Pancreas (tissue), 10 donors: ENCODE results near the gene ROBO3. TPM values are rescaled to one million over a fixed set of nuclear protein-coding genes. Genes with fewer than 3 reads are reported as not detected.

ENCODE experiments used
- ATAC-seq, 4 donors: fragments of 200-7000 bp; cut with Tn5 transposase; one replicate each; pipeline versions ENCODE4 v1.8.0 to v1.9.1; 2020; ENCODE audit warnings: mild to moderate bottlenecking in 4 of 4, moderate library complexity in 4 of 4
- DNase-seq, 6 donors: peaks; one replicate each; pipeline ENCODE4 v3.0.0-alpha.2; 2020
- FAIRE-seq: peaks from 2 replicates; lab custom pipeline; 2012; peaks lifted over from hg19 to GRCh38; lab: Jason Lieb, UNC
- H3K27ac ChIP-seq, 4 donors: fragments of 200-600 bp; sonication (generic); 1 replicate in 3 of 4; 2 replicates in 1 of 4; pipeline versions ENCODE4 v1.5.0 to v1.8.0; 2020
- H3K27me3 ChIP-seq, 4 donors: fragments of 200-600 bp; one replicate each; pipeline ENCODE4 v1.8.0; 2021
- H3K36me3 ChIP-seq, 3 donors: fragments of 200-600 bp; sonication (generic) in 1 of 3; one replicate each; pipeline versions ENCODE4 v1.5.0 to v1.8.0; 2020 to 2021
- H3K4me1 ChIP-seq, 3 donors: fragments of 200-600 bp; one replicate each; pipeline ENCODE4 v1.8.0; 2021
- H3K4me3 ChIP-seq, 4 donors: fragments of 200-600 bp; sonication (generic) in 2 of 4; one replicate each; pipeline versions ENCODE4 v1.5.0 to v1.8.0; 2020 to 2021
- H3K9me3 ChIP-seq, 4 donors: fragments of 200-600 bp; one replicate each; pipeline ENCODE4 v1.8.0; 2021
- WGBS, 2 donors: extraction: QIAGEN DNeasy Blood & Tissue Kit; methylation state at CpG; one replicate each; pipeline ENCODE4 v1.1.7; 2013; 5-methylcytosine and 5-hydroxymethylcytosine counted together
- intact Hi-C, 3 donors: fragments of 100-400 bp; cut with DNase I; formaldehyde crosslinking; loops; one replicate each; pipeline versions ENCODE4 v1.11.1 to v1.14.2; 2022
- polyA plus RNA-seq, 2 donors: library from polyadenylated mRNA; stranded (reverse); fragments of 200-250 nt; gene quantifications; one replicate each; pipeline ENCODE4 v1.2.3, GENCODE V29; 2013
- total RNA-seq, 6 donors: library from RNA; stranded (reverse); fragmentation: NEBNext Ultra II Directional in 4 of 6; extraction: Animal tissue kit (Norgen Biotek cat#: 25700) in 4 of 6; gene quantifications; one replicate each; pipeline versions ENCODE4 v1.2.1 to v1.2.4, GENCODE V29; 2021 to 2023
- TF ChIP-seq, protein P1 (sequence below), 4 donors: fragments of 200-600 bp; sonication (generic) in 3 of 4; IDR thresholded peaks; one replicate each; pipeline versions ENCODE4 v1.5.0 to v1.8.0; 2021; ENCODE audit warnings: antibody characterized with exemption in 4 of 4
- donor health status: healthy with polysubstance abuse.
- donor health status: DM: no; HTN: no; CAD: no; lungs with moderate emphysema.
- donor health status: DM: no; HTN: no; CAD: no.
- donor health status: control.
- donor health status: control.
- donor health status: Bipolar disorder and iron deficiency.
- donor health status: DM: yes; HTN: yes; CAD: no.
- donor health status: DM: no; HTN: no; CAD: no.
- donor health status: DM: no; HTN: no; CAD: no.
- donor health status: DM: yes; HTN: yes; CAD: no.

Gene ROBO3
- total and polyA plus RNA-seq, 8 donors: 1.1 to 25.0 (median 2.8) TPM

DNA sequence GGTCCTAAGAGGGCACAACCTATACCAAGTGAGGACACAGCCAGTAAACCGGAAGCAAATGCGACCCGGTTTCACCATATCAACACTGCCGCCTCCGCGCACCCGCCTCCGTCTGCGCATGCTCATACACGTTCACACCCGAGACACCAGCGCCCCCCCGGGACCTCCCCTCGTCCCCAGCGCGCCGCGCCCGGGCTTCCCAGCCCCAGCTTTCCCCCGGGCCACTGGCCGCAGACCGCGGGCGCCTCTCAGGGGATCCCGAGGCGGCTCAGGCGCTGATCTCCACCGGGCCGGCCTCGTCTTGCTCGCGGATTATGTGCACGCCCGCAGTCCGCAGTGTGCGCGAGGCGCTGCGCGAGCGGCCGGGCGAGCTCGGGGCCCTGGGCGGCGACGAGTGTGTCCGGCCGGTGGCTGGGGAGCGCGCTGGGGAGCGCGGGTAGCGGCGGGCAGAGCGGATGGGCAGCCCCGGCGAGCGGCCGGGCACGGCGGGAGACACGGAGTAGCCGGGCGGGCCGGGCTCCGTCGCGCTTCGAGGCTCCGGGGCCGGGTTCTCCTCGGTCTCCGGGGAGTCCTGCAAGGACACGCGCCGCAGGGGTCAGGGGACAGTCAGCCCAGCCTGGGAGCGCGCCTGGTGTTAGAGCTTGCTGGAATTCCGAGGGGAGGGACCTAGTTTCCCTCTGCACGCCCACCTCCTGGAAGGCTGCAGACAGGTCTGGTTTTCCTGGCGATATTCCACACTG, 55.8 kb downstream of the ROBO3 start:
- no peak overlapping the region for H3K27ac ChIP-seq
- TF ChIP-seq, protein P1, sequence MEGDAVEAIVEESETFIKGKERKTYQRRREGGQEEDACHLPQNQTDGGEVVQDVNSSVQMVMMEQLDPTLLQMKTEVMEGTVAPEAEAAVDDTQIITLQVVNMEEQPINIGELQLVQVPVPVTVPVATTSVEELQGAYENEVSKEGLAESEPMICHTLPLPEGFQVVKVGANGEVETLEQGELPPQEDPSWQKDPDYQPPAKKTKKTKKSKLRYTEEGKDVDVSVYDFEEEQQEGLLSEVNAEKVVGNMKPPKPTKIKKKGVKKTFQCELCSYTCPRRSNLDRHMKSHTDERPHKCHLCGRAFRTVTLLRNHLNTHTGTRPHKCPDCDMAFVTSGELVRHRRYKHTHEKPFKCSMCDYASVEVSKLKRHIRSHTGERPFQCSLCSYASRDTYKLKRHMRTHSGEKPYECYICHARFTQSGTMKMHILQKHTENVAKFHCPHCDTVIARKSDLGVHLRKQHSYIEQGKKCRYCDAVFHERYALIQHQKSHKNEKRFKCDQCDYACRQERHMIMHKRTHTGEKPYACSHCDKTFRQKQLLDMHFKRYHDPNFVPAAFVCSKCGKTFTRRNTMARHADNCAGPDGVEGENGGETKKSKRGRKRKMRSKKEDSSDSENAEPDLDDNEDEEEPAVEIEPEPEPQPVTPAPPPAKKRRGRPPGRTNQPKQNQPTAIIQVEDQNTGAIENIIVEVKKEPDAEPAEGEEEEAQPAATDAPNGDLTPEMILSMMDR (IDR thresholded peaks at IDR 0.05): no peak
- no peaks in the 10 kb centered on the region for H3K36me3 ChIP-seq
- peak; percentile 37 to 81 (median 56) for DNase-seq
- ATAC-seq: peak; percentile 50 to 87 (median 71)
- FAIRE-seq: no peak
- H3K4me1 ChIP-seq: no peaks in the 10 kb centered on the region
- peaks cover 0 to 4% (median 0%) of the 10 kb centered on the region in 4 donors for H3K27me3 ChIP-seq
- 7 to 9% methylated on average over 68 to 82 of the region's 82 CpGs for WGBS, 2 donors
- intact Hi-C loops: no loop called here
- H3K4me3 ChIP-seq: peak overlapping the region in 3 of 4 donors; percentile 23 to 44 (median 26)
- no peaks in the 10 kb centered on the region for H3K9me3 ChIP-seq

DNA sequence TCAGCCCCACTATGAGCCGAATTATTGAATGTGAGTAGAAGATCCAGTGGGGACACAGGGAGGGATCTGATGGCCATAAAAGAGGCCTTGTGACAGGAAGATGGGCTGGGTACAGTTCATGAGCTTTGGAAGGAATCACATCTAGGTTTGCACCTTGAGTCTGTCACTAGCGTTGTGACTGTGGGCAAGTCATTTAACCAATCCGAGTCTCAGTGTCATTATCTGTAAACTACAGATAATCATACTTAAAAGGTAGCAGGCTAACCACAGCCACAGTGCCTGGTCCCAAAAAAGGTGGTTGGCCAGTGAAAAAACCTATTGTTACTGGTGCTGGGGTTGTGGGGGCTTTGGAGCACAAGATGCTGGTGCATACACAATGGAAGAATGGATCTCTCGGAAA, 57.6 kb downstream of the ROBO3 start:
- Histone ChIP-seq H3K4me1 (no peaks in the 10 kb centered on the region), H3K27ac (no peak overlapping the region), H3K9me3 (no peaks in the 10 kb centered on the region), H3K4me3 (no peak overlapping the region), H3K36me3 (no peaks in the 10 kb centered on the region), H3K27me3 (peaks cover 0 to 4% (median 0%) of the 10 kb centered on the region in 4 donors)
- TF ChIP-seq, protein P1 (IDR thresholded peaks at IDR 0.05): no peak
- ATAC-seq (no peak), FAIRE-seq (no peak), DNase-seq (no peak)
- intact Hi-C loops: no loop called here
- WGBS, 2 donors: 77 to 87% methylated on average over 4 of the region's 4 CpGs

DNA sequence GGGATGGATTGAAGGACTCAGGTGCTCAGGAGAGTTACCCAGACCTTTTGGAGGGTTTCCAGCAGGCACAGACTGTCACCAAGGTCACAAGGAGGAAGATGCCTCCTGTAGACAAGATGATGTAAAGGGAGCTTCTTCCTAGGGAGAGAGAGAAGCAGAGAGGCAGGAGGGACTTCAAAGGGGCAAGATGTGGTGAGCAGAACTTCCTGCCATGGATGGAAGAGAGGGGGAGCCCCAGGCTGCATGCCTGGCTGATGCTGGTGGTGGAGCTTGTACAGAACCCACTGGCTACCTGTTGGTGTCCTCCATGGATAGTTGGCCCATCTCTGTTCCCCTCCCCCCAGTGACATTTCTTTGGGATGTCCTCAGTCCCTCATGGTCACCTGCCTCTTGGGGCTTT, 58.1 kb downstream of the ROBO3 start:
- Histone ChIP-seq H3K36me3 (no peaks in the 10 kb centered on the region), H3K27me3 (peaks cover 0 to 4% (median 0%) of the 10 kb centered on the region in 4 donors), H3K4me1 (no peaks in the 10 kb centered on the region), H3K4me3 (no peak overlapping the region), H3K27ac (no peak overlapping the region), H3K9me3 (no peaks in the 10 kb centered on the region)
- TF ChIP-seq, protein P1 (IDR thresholded peaks at IDR 0.05): no peak
- DNase-seq (no peak), ATAC-seq (no peak), FAIRE-seq (no peak)
- intact Hi-C loops: no loop called here

DNA sequence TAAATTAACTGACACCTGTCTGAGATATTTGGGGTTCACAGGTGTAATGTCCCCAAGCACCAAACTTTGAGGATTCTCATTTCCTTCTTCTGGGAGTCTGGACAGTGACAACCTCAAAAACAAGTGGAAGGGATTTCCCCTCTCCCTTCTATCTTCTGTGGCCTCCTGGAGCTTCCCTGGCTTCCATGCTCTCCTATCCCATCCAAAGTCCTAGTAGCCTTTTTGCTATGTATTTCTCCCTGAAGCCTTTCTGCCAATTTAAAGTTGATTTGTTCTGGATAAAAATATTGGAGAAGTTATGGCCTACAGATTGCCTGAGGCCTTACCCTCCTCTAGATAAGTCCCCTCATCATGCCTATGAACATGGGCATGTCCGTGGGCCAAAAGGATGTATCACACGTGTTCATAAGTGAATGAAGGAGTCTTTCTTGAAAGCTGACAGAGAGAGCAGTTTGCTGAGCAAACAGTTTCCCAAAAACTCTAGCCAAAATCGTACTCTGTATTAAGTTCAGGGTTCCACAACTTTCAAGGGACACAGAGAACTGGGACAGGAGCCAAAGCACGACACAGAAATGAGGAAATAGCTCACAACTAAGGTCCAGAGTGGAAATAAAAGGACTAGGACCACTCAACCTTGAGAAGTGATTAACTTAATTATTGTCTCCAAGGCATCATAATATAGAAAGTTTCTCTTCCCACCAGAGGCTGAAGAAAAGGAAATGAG, 63.9 kb downstream of the ROBO3 start:
- ATAC-seq (no peak), DNase-seq (no peak)

More for the DNA sequence above, 63.9 kb downstream of the ROBO3 start:
- Histone ChIP-seq H3K36me3 (no peaks in the 10 kb centered on the region), H3K9me3 (no peaks in the 10 kb centered on the region), H3K27me3 (peaks cover 0 to 3% (median 0%) of the 10 kb centered on the region in 4 donors), H3K4me3 (no peak overlapping the region), H3K27ac (no peak overlapping the region), H3K4me1 (no peaks in the 10 kb centered on the region)
- TF ChIP-seq, protein P1 (IDR thresholded peaks at IDR 0.05): no peak
- intact Hi-C loops: no loop called here
- 26 to 30% methylated on average over 4 of the region's 4 CpGs for WGBS, 2 donors
- no peak for FAIRE-seq
